ENCODE measurements around the gene GALNT6.

The GALNT6 gene

DNA sequence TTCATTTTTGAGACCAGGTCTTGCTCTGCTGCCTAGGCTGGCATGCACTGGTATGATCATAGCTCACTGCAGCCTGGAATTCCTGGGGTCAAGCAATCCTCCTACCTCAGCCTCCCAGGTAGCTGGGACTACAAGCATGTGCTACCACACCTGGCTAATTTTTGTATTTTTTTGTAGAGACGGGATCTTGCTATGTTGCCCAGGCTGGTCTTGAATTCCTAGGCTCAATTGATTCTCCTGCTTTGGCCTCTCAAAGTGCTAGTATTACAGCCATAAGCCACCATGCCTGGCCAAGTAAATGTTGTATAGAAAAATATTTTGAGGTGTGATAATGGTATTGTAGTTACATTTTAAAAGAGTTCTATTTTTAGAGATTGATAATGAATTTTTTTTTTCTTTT lies 79.8 kb downstream of the GALNT6 start:
- H3K9ac ChIP-seq (ENCODE audit: low read length): no peak overlapping the region
- no peaks in the 10 kb centered on the region for H3K4me1 ChIP-seq (ENCODE audit: insufficient read depth, low read length)
- H3K27me3 ChIP-seq (ENCODE audit: control insufficient read depth in 1 of 2, insufficient read depth in 2 of 2, low read length in 2 of 2): no peaks in the 10 kb centered on the region
- no peaks in the 10 kb centered on the region for H3K36me3 ChIP-seq (ENCODE audit: insufficient read depth, low read length)
- H3K9me3 ChIP-seq (ENCODE audit: low read length): no peaks in the 10 kb centered on the region
- no peak overlapping the region for H3K27ac ChIP-seq (ENCODE audit: low read depth, low read length)
- H3K4me3 ChIP-seq (ENCODE audit: low read depth in 1 of 2, low read length in 2 of 2): no peak overlapping the region

DNA sequence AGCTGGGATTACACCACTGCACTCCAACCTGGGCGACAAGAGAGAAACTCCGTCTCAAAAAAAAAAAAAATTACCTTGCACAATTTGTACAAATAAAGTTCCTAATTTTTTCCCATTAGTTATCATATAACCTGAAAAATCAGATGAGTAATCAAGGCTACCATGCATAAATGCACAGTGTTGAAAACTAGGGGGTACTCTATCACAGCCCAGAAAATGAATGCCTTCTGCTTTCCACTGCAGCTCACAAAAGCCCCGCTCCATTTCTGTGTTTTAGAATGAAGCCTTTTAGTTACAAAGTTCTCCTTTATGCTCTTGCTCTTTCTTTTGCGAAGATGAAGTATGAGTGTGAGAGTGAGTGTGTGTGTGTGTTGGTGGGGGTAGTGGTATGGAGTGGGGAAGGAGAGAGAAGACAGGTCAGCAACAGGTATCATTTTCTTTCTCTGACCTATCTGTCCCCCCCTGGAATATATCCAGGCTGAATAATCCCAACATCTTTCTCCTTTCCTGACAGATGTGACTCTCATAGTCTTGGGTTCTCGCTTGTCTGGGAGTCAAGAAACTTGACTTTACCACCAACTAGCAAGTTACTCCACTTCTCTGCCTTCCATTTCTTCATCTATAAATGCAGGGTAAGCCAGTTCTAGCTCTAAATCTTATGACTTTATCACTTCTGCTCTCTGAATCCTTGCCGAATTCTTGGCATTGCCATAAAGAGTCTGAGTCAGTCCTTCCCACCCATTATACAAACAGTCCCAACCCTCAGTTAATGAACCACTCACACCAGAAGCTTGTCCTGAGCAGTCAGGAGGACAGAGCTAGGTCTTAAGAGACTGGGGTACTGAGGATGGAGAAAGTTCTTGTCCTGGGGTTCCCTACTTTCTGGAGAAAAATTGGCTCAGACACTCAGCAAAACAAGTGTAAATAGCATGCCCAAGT lies 83.3 kb downstream of the GALNT6 start:
- H3K36me3 ChIP-seq (ENCODE audit: insufficient read depth, low read length): no peaks in the 10 kb centered on the region
- H3K9me3 ChIP-seq (ENCODE audit: low read length): no peaks in the 10 kb centered on the region
- H3K27ac ChIP-seq (ENCODE audit: low read depth, low read length): no peak overlapping the region
- no peak overlapping the region for H3K4me3 ChIP-seq (ENCODE audit: low read depth in 1 of 2, low read length in 2 of 2)
- no peaks in the 10 kb centered on the region for H3K27me3 ChIP-seq (ENCODE audit: control insufficient read depth in 1 of 2, insufficient read depth in 2 of 2, low read length in 2 of 2)
- H3K4me1 ChIP-seq (ENCODE audit: insufficient read depth, low read length): no peaks in the 10 kb centered on the region
- no peak overlapping the region for H3K9ac ChIP-seq (ENCODE audit: low read length)

DNA sequence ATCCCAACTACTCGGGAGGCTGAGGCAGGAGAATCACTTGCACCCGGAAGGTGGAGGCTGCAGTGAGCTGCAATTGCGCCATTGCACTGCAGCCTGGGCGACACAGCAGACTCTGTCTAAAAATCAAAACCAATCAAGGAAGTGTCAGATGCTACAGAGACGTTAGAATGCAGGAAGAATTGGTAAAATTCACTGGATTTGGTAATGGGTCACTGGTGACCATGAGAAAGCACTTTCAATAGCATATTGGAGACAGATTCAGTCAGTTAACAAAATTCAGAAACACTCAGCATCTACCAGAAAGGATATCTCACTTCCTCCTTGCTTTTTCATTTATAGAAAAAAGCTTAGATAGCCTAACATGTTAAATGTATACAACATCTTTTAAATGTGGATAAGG lies 84.7 kb downstream of the GALNT6 start:
- no peaks in the 10 kb centered on the region for H3K4me1 ChIP-seq (ENCODE audit: insufficient read depth, low read length)
- H3K36me3 ChIP-seq (ENCODE audit: insufficient read depth, low read length): no peaks in the 10 kb centered on the region
- H3K9ac ChIP-seq (ENCODE audit: low read length): no peak overlapping the region
- H3K27me3 ChIP-seq (ENCODE audit: control insufficient read depth in 1 of 2, insufficient read depth in 2 of 2, low read length in 2 of 2): no peaks in the 10 kb centered on the region
- no peak overlapping the region for H3K27ac ChIP-seq (ENCODE audit: low read depth, low read length)
- H3K9me3 ChIP-seq (ENCODE audit: low read length): no peaks in the 10 kb centered on the region
- no peak overlapping the region for H3K4me3 ChIP-seq (ENCODE audit: low read depth in 1 of 2, low read length in 2 of 2)

Data from muscle layer of colon (tissue), 2 donors.